ENCODE results near the gene XG.
A peak's percentile ranks its signal among the peaks of the same experiment; 100 is the strongest.
"Not testable (repeated sequence)": the region's sequence is repeated elsewhere in the genome, so short reads cannot be mapped to it uniquely, and the experiment has no call there.

Gene XG, protein sequence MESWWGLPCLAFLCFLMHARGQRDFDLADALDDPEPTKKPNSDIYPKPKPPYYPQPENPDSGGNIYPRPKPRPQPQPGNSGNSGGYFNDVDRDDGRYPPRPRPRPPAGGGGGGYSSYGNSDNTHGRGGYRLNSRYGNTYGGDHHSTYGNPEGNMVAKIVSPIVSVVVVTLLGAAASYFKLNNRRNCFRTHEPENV

DNA sequence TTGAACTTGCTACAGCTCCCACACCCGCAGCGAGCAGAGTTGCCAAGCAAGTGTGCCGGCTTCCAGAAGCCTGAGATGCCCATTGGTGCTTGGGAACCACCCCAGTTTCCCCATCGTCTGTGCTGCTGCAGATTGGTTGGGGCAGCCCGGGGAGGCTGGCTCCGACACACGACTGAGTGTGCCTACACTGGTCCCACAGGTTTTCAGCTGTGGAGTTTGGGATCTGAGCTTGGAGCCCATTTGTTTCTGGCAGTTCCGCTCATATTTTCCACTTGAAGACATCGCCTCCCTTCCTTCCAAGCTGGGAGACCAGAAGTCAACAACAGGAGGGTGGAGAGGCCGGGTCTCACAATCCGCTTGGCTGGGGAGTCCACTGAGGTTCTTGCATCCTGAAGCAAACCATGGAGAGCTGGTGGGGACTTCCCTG lies at the start of gene XG:
XG (plus strand) TSS at position 167 of the 427 bp plus-strand sequence; CDS start at position 402, 235 bp downstream.
- DNase-seq (ENCODE audit: insufficient read length, low spot score); FAIRE-seq: not testable (repeated sequence)

DNA sequence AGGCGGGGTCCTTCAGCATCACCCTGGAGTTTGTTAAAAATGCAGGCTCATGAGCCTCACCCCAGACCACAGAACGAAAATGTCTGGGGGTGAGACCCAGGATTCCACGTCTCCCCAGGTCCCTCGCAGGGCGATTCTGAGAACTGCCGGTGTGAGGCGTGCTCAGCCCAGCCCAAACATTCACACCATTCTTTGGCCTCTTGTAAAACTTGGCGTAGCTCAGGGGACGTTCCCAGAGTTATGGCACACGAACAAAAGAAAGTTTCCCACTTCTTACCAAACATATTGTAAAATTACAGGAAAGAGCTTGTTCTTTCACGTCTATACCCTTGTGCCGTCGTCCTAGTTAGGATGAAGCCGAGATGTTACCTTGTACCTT lies 47.9 kb upstream of the XG start:
- DNase-seq (ENCODE audit: insufficient read length, low spot score) (no peak), FAIRE-seq (no peak)

DNA sequence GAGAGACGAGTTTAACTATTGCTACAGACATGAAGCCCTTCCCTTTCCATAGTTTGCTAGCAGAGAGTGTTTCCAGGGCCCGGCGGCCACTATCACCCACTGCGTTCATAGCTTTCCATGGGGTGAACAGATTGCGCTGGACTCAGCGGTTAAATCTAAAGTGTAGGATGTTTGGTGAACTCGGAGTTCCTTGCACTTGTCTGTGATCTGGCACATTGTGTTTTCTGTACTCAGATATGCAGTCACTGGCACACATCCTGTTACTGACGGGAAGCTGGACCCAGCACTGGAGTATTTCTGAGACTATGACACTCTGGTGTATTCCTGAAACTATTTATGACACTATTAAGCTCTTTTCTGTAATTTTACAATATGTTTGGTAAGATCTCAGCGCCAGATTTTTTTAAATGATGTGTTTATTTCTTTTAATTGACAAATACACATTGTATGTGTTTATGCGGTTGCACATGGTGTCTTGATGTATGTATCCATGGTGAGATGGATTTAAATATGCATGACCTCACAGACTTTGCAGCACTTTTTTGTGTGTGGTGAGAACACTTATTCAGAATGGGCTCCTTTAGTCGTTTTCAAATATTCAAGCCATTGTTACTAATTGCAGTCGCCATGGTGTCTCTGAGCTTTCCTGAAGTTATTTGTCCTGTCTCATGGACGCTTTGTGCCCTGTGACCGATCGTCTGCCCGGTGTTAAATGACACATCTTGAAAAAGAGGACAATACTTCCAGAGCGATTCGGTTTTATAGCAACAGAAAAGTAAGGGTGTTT lies 46.6 kb upstream of the XG start:
- FAIRE-seq = no peak
- no peak for DNase-seq (ENCODE audit: insufficient read length, low spot score)

DNA sequence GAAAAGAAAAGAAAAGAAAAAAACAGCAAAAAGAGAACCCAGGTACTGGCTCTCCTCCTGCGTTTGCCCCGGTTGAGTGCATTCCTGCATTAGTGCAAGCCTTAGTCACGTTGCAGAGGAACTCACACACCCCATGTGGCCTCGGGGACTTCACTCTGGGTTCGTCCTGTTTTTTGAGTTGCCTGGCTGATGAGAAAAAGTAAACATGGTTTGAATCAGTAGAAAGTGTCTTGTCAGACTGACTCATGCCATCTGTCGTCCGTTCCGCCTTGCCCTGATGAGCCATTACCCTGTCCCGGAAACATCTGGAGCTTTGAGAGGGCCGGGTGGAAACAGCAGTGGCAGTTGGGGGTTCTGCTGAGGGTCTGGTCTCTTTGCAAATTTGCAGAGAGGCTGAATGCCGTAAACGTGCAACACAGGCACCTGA lies 44.5 kb upstream of the XG start:
- FAIRE-seq (peak; percentile 84), DNase-seq (ENCODE audit: insufficient read length, low spot score) (peak; percentile 50)

DNA sequence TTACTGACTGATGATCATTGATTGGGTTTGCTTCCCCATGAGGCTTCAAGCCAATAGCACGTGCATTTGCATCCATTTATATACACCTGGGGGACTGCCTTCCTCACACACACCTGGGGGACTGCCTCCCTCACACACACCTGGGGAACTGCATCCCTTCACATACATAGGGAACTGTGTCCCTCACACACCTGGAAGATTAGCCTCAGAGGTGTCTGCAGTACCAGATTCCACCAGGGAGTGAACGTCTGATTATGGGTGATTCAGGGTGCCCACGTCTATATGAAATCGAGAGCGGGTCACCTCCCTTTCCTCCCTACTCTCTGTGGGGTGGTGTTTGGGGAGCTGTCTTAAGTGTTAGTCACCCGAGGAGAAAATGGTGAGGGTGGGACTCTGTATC lies 43.8 kb upstream of the XG start:
- DNase-seq (ENCODE audit: insufficient read length, low spot score) (no peak), FAIRE-seq (no peak)

DNA sequence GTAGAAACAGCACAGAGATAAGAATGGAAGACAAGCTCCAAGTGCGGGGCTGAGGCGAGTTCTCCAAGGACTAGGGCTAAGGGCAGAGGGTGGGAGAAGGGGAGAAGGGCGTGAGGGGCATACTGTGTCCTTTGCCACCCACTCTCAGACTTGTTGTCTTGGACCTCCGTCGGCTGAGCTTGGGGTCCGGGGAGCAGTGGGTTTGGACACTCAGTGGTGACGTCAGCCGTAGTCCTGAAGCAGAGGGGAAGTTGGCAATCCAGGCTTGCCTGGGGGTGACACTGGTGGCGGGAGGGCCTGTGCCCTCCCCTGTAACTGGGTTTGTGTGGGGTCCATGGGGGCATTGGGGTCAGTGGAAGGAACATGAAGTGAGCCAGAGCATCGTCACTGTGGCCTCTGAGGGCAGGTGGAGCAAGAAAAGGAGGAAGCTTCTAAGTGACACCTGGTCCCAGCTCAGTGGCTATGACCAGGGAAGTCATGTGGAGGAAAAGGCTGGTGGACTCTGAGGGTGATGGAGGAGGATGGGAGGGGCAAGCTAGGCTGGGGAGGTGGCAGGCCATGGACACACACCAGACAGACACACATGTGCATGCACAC lies 43.1 kb upstream of the XG start:
- no peak for FAIRE-seq
- DNase-seq (ENCODE audit: insufficient read length, low spot score) = no peak

DNA sequence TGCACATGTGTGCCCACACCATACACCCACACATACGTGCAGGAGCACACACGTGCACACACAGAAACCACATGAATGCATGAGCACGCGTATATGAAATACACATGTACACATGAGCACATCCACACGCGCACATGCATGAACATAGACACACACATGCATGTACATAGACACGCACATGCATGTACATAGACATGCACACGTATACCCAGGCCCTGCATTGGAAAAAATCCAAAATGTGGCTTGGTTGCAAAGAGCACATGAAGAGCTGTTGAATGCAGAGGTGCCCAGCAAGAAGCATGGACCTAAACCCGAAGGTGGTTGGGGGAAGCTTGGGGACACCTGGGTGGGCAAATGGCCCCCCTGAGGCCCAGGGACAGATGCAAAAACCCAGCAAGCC lies 42.3 kb upstream of the XG start:
- DNase-seq (ENCODE audit: insufficient read length, low spot score) (no peak), FAIRE-seq (no peak)

DNA sequence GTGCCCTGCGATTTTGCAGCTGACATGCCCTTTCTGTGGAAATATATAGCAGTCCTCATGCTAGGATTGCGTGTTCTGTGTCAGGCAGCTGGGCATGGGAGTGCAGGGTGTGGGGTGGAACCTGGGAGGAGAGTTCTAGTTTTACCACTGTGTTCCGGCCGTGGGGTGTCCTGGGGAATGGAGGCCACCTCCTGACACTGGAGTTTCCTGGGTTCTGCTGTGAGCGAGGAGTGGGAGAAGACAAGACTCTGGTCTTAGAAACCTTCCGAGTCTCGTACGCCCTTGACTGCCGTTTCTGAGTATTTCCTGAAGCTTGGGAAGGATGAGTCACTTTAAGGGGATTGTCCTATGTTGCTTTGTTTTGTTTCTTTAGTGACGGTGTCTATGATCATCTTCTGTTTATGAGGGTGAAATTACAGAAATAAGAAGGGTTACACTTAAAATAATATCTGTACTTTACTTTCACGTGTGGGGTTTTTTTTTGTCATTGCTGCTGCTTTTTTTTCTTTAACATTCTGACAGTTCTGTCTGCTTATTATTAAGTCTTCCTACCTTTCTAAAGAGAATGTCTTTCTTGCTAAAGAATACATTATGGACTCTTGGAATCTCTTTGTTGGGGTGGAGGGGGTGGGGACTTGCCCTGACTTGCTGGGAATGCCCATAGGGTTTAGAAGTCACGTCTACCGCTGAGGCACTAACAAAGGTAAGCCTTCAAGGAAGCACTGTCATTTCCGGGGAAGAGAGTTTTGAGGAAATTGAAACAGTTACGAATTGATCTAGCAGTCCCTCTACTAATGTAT lies 41.6 kb upstream of the XG start:
- FAIRE-seq = no peak
- DNase-seq (ENCODE audit: insufficient read length, low spot score) = no peak

DNA sequence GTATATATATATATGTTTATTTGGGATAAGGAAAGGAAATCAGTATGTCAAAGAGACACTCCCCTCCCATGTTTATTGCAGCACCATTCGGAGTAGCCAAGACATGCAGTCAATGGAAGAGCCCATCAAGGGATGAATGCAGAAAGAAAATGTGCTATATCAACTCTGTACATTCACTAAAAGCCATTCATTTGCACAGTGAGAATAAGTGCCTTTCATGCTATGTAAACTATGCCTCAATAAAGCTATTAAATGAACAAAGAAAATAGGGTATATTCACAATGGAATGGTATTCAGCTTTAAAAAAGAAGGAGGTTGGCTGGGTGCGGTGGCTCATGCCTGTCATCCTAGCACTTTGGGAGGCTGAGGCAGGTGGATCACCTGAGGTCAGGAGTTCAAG lies 40.4 kb upstream of the XG start:
- FAIRE-seq (no peak), DNase-seq (ENCODE audit: insufficient read length, low spot score) (no peak)

DNA sequence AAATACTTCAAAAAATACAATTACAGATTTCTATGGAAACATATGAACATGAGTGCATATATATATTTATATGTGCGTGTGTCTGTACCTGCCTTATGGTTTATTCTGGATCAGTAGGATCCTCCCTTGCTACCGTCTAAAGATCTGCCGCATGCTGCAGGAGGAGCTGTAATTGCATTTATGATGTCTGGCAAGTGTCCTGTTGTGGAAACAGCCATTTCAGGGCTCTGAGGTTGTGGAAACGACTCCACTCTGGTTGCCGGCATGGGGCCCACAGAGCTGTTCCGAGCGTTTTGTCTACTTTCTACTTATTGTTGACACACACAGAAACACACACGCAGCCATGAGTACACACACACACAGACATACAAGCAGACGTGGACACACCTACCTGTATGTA lies 39.4 kb upstream of the XG start:
- FAIRE-seq (no peak), DNase-seq (ENCODE audit: insufficient read length, low spot score) (no peak)

DNA sequence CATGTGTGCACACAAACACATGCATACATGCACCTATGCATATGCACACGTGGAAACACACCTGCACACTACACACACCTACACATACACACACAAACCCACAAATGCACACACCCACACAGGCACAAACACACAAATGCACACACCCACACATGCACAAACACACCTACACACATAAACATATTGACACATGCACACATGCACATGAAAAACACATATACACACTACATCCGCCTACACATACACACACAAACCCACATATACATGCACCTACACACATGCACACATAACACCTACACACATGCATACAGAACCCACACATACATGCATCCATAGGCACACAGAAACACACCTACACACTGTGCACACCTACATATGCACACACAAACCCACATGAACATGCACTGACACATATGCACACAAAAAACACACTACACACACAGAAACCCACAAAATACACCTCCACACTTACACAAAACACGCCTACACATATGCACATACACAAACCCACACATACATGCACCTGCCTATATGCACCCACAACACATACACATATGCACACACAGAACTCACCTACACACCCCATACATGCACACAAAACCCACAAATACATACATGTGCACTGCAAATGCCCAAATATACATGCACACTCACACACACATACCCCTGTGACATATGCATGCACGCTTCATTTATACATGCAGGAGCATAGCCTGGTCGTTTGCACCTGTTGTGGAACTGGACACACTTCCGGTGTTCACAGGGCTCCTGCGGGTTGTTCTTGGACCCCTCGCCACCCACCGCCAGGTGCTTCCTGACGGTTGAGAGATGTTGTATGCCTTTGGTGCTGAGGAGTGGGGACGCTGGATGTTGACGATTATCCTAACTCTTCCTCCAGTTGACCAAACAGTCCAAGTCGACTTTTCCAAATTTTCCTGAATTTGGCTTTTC lies 38.7 kb upstream of the XG start:
- DNase-seq (ENCODE audit: insufficient read length, low spot score) = no peak

DNA sequence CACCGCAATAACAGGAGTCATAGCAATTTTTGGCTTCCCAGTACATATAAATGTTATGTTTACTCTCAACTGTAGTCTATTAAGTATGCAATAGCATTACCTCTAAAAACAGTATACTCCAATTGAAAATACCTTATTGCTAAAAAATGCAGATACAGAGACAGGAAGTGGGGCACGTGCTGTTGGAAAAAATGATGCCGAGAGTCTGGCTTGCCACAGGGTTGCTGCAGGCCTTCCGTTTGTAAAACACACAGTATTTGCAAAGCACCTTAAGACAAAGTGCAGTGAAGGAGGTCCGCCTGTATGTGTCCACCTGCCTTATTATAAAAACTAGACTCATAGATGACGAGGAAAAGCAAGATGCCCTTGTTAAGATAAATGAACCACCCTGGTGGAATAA lies 37.3 kb upstream of the XG start:
- DNase-seq (ENCODE audit: insufficient read length, low spot score) = no peak
- no peak for FAIRE-seq

More for the DNA sequence above, 38.7 kb upstream of the XG start:
- FAIRE-seq = peak; percentile 54

DNA sequence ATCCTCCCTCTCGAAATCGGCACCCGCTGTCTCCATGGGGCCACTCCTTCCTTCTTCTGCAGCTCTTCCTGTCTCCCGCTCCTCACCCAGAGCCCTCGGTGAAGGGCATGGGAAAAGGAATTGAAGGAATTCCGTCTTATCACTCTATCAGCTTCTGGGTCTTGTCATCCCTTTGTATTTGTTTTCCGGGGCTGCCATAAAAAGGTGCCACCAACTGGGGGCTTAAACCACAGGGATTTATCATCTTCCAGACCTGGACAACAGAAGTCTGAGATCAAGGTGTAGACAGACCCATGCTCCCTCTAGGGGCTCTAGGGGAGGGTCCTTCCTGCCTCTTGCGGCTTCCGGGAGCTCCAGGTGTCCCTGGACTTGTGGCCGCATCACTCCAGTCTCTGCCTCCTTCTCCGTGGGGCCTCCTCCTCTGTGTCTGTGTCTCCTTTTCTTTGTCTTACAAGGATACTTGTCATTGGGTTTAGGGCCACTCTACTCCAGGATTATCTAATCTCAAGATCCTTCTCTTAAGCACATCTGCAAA lies 36.7 kb upstream of the XG start:
- DNase-seq (ENCODE audit: insufficient read length, low spot score) (no peak), FAIRE-seq (no peak)

DNA sequence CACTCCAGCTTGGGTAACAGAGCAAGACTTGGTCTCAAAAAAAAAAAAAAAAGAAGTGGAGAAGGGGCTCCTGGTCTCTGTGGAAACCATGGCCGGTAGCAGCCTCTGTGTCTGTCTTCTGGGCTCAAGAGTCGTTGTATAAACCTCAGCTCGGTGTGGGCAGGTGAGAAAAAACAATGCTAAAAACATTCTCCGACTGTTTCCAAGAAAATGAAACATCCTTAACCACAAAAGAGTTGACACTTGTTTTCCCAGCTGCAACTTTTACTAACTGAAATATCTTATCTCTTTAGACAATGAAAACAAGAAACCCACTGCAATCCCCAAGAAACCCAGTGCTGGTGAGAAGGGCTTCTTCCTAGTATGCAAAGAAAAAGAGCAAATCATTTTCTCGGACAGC lies 34.5 kb upstream of the XG start:
- FAIRE-seq (no peak), DNase-seq (ENCODE audit: insufficient read length, low spot score) (no peak)

DNA sequence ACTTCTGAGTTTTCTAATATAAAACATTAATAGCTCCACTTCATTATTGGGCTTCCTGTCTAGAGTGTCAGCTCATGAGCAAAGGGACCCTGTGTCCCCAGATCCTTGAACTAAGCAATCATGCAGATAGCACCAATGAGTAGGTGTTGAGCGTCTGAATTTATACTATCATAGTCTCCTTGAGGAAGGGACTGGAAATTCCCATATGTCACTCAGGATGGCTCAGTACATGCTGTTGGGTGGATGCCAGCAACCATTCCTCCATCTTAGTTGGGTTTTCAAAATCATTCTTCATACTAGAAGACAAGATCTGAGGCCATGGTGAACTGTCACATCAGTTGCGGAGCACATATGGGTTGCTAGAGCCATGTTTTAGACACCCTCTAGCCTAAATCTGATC lies 33.0 kb upstream of the XG start:
- no peak for FAIRE-seq

DNA sequence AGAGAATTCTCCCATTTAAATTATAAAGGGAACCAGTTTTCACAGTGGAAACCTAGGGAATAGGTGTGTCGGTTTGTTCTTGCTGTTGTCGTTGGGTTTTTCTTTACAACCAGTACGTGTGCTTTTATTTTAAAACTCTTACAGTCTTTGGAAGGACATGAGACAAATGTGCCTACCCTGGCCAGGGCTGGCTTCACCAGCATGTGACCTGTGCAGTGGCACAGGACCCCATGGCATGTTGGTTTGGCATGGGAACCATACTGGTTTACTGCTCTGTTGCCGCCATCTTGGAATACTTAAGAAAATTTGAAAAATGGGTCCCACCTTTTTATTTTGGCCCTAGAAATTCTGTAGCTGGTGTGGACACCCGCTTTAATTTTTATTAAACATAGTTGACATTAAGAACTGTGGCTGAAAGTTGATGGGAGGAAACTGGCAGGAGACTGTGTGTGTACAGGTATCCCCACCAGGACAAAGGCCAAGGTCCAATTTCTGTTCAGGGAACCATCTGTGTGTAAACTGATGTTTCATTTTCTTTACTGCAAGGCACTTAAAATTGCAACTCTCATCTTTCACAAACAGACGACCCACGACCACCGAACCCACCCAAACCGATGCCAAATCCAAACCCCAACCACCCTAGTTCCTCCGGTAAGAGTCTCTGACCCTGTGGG lies 31.9 kb upstream of the XG start:
- DNase-seq (ENCODE audit: insufficient read length, low spot score) = no peak
- no peak for FAIRE-seq

More for the DNA sequence above, 33.0 kb upstream of the XG start:
- DNase-seq (ENCODE audit: insufficient read length, low spot score) = no peak

DNA sequence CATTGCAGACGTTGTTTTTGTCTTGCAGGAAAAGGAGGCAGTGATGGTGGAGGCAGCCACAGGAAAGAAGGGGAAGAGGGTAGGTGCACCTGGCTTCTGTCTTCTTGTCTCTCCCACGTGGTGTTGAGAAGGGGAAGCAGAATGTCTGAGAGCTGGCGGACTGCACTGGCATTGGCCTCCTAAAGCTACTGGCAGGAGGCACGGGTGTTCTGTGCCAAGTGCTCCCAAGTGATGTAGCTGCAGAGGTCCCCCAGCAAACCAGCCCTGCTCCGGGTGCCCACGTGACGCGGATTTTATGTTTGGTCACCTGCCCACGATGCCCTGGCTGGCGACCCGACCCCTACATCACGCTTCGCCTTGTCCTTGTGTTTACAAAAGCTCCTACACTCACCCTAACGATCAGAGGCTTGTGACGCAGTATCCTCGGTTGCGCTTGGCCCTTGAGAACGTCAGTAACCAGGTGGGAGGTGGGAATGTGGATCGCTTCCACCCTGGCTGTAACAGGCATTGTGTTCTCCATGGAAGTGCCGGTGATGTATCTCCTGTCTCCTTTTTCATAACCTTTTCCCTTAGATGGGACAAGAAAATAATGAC lies 28.5 kb upstream of the XG start:
- FAIRE-seq = no peak
- no peak for DNase-seq (ENCODE audit: insufficient read length, low spot score)

DNA sequence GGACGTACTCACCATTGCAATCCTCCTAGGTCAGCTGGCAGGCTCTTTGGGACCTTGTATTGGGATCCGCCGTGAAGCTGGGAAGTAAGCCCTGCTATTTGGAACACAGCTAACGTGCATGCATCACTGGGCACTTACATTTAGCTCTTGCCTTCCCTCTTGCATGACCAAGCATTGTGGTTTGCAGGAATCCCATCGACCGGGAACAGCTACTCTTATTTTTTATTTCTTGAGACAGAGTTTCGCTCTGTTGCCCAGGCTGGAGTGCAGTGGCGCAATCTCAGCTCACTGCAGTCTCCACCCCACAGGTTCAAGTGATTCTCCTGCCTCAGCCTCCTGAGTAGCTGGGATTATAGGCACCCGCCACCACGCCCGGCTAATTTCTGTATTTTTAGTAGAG lies 24.6 kb upstream of the XG start:
- not testable (repeated sequence) for FAIRE-seq; DNase-seq (ENCODE audit: insufficient read length, low spot score)

DNA sequence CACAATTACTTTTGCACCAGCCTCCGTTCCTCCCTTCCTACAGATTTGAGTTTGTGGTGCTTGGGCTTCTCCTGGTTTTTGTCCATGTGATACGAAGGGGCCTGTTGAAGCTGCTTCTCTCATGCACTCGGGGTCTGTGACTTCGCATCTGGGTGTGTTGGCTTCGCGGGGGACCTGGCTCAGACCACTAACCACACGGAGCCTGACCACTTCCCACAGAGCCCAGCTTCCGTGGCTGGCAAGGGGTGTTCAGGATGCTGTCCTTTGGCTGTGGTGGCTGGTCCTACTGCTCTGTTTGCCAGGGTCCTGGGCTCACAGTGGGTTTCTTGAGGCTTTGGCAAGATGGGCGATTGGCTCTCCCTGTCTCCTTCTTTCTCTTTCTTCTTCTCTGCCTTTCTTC lies 19.8 kb upstream of the XG start:
- no peak for DNase-seq (ENCODE audit: insufficient read length, low spot score)
- FAIRE-seq = no peak
